ENCODE results near the gene ADGRA3.

ADGRA3 gene

GRCh38 chr4:22504922-22505321 lies 10.9 kb downstream of the ADGRA3 start:
- DNase-seq: no peak

- DNase-seq: no peak
Measured at GRCh38 chr4:22504447-22504846, 11.4 kb downstream of the ADGRA3 start.

- no peak for DNase-seq
Measured at GRCh38 chr4:22502895-22503814, 12.7 kb downstream of the ADGRA3 start.

GRCh38 chr4:22501715-22502095 lies 14.2 kb downstream of the ADGRA3 start:
- no peak for DNase-seq

GRCh38 chr4:22500831-22501714 lies 14.8 kb downstream of the ADGRA3 start:
- peak; percentile 35 for DNase-seq

DNA sequence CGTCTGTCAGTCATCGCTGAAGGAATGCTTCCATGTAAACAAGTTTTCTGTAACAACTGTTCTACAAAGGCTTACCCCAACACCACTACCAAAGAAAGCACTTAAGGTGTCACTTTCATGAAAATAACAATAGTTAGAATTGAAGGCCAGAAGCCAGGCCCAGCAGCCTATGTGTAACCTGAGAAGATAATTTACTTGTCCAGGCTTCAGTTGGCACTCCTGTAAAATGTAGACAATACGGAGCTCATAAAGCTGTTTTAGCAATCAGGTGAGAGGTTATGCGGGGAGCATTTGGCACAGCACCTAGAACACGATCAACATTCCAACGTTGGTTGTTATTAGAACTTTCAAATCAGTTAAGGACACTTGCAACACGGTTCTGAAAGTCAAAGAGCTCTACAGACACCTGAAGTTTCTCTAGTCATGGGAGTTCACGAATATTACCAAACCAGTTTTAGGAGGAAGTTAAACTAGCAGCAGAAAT lies 15.7 kb downstream of the ADGRA3 start:
- DNase-seq: no peak

DNA sequence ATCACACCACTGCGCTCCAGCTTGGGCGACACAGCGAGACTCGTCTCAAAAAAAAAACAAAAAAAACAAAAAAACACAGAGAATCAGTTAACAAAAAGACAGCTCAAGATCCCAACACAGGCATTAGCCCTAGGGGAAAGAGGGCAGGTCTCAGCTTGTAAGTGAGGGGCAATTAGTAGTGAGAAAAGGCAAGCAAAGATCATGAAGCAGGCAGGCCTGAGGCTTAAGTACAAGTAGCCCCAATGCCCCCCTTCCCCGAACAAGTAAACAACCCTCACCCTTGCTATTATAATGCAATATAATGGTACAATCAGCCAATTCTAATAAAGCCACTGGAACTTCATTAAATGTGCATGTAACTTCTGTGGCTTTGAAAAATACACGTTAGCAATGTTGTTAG lies 17.0 kb downstream of the ADGRA3 start:
- no peak for DNase-seq

DNA sequence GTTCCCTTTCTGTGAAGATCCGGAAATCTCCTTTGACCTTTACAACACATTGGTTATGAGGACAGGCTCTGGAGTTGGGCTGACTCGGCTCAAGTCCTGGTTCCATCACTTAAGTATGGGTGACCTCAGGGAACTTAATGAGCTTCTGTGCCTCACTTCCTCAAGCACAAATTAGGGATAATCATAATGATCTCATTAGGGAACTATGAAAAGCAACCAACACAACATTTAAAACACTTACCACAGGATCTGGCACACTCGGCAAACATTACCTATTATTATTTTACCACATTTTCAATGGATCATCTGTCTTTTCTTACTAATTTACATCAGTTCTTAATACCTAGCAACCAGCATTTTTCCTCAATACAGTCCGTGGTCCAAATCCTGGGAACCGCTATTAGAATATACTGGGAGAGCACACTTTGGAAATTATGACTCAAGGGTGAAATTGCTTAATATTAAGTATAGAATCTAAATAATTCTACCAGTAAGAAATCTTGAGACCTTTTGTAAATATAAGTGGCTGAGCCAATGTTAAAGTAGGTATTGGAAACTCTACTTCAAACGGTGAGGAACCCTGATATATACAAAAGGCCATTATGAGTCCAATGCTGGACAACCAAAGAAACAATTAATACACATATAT lies 19.6 kb downstream of the ADGRA3 start:
- DNase-seq: no peak

- DNase-seq: no peak
Measured at GRCh38 chr4:22493523-22493922, 22.3 kb downstream of the ADGRA3 start.

DNA sequence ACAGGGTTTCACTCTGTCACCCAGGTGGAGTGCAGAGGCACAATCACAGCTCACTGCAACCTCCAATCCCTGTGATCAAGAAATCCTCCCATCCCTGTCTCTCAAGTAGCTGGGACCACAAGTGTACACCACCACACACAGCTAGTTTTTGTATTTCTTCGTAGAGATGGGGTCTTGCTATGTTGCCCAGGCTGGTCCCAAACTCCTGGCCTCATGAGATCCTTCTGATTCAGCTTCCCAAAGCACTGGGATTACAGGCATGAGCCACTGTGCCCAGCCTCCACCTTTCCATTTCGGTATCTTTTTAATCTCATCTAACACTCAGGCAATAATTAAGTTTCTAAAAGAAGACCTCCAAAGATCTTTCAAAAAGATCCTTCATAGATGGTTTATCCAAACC lies 22.9 kb downstream of the ADGRA3 start:
- DNase-seq: no peak

DNA sequence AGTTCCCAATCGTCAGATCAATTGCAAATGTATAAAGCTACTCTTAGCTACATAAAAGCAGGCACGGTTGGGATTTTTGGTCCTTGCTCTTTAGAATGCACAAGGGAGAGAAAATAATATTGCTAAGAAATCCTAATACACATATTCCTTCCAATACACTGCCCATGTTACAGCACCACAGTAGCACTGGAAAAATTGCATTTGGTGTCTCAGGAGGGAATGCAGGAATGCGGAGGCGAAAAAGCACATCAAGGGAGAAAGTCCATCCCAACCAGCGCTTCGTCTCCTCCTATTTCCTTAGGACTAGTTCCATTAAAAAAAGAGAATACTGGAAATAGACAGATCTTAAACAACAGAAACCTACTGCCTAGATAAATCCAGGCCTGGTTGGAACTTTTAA lies 23.9 kb downstream of the ADGRA3 start:
- no peak for DNase-seq

DNA sequence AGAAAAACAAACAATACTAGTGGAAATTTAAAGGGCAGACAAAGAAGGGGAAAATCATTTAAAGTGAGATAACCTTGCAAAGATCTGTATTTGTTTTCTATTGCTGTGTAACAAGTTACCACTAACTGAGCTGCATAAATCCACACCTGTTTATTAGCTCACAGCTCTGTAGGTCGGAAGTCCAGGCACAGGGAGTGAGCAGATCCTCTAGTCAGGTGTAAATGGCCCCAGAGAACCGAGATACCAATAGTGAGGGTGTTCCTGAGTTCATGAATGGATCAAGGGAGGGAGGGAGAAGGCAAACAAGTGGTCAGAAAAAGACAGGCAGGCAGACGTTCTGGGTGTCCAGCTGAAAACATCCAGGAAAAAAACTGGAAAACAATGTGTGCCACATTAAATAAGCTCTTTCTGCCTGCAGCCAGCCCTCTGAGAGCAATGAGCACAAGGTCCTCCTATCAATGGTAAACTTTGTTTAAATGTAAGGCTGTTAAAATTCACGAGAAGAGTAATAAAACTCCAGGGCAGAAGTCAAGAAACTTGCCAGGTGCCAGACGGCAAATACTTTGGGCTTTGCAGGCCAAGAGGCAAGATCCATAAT lies 25.0 kb downstream of the ADGRA3 start:
- no peak for DNase-seq

DNA sequence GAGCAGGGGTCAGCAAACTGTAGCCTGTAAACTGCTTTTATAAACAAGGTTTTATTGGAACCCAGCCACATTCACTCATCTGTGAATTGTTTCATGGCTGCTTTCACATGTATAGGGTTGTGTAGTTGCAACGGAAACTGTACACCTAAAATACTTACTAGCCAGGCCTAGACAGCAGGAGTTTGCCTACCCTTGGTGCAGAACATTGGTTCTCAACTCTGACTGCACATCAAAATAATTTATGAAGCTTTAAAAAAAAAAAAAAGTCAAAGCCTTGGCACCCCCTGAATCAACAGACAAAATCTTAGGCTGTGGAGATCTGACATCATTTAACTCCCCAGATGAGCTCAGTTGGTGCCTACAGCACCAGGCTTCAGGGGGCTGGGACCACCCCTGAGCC lies 27.8 kb downstream of the ADGRA3 start:
- DNase-seq: no peak

DNA sequence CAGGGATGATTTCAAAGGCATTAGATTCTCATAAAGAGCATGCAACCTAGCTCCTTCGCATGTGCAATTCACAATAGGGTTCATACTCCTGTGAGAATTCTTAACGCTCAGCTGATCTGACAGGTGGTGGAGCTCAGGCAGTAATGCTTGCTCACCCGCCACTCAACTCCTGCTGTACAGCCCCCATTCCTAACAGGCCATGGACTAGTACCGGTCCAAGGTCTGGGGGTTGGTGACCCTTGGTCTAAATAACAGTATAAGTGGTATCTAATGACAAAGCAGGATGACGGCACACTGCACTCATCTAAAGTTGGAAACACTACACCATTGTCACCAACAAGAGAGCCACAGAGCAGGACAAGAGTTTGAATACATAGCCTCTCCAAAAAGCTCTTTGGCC lies 28.5 kb downstream of the ADGRA3 start:
- DNase-seq: no peak

GRCh38 chr4:22486276-22486675 lies 29.6 kb downstream of the ADGRA3 start:
- DNase-seq: no peak

- no peak for DNase-seq
Measured at GRCh38 chr4:22485737-22486136, 30.1 kb downstream of the ADGRA3 start.

DNA sequence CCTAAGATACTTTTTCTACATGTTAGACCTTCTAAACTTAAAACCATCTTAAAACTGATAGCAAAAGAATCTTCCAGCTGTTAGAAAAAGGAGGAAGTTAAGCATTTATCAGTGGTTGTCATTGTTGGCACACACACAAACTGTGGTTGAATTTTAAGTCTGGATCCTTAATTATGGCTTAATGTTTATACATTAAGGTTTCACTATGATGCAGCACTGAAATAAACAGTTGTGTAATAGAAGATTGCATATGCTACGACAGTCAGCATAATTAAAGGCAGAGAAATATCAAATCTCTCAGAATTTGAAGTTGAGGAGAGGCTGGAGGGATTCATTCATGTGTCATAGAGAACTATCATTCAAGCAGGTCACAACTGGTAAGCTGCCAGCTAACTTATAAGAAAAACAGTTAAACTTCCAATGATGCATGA lies 32.3 kb downstream of the ADGRA3 start:
- no peak for DNase-seq

- DNase-seq: no peak
Measured at GRCh38 chr4:22482250-22483127, 33.4 kb downstream of the ADGRA3 start.

DNA sequence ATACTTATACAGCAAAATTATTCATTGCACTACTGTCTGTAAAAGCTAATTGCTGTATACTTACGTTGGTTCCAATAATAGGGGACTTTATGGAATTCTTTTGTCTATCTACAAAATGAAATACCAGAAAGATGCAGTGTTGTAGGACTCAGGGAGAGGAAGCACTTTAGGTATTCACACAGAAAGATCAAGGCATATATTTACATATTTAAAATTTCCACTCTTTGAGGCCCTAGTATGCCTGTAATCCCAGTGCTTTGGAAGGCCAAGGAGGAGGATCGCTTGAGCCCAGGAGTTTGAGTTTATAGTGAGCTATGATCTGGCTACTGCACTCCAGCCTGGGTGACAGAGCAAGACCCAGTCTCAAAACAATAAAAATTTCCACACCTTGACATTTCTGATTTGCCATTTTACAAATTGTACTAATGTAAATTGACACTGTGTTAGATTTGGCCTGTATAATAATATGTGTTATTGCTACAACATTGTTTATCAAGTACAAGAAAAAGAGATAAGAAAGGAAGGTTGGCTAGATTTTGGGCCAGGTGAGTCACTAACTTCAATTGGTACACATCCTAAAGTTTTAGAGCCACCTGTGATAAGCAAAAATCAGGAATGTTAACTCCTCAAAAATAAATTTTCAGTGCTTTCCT lies 35.1 kb downstream of the ADGRA3 start:
- DNase-seq: no peak

- DNase-seq: no peak
Measured at GRCh38 chr4:22478426-22478825, 37.4 kb downstream of the ADGRA3 start.

- no peak for DNase-seq
Measured at GRCh38 chr4:22477813-22478182, 38.1 kb downstream of the ADGRA3 start.

Measured in stimulated activated CD4-positive, alpha-beta T cell treated with anti-CD3 and anti-CD28 coated beads, Interleukin-4, amount 100 ng/mL, for 24 hours (primary cell).